ENCODE measurements around the gene SH3D21. TPM values are rescaled to one million over a fixed set of nuclear protein-coding genes. Genes with fewer than 3 reads are reported as not detected.
A peak's percentile ranks its signal among the peaks of the same experiment; 100 is the strongest.

SH3D21 gene
- total and polyA plus RNA-seq, 10 donors, result 1.7 to 9.4 (median 4.0) TPM

- H3K27me3 ChIP-seq (replicated peaks in 1 of 7), result no peaks in the 10 kb centered on the region
- TF ChIP-seq CTCF (IDR thresholded peaks at IDR 0.05 in 8 of 11, conservative IDR thresholded peaks at IDR 0.05 in 3 of 11) (no peak), POLR2AphosphoS5 (IDR thresholded peaks at IDR 0.05) (no peak), POLR2A (IDR thresholded peaks at IDR 0.05) (no peak)
- no peak overlapping the region for H3K4me3 ChIP-seq
- peak overlapping the region in 2 of 8 donors; percentile 34 to 38 for H3K27ac ChIP-seq
- intact Hi-C loops (cut with DNase I; ENCODE audit: low total_unique reads), result no loop called here
- peaks cover 0 to 61% (median 42%) of the 10 kb centered on the region in 6 donors for H3K4me1 ChIP-seq
- no peak for DNase-seq
- no peaks in the 10 kb centered on the region for H3K9me3 ChIP-seq
- peaks cover 0 to 66% (median 33%) of the 10 kb centered on the region in 6 donors for H3K36me3 ChIP-seq
- WGBS, 5 donors, result 91 to 98% (median 95%) methylated on average over 1 of the region's 1 CpG
Observed at GRCh38 chr1:36258960-36259344, 47.2 kb upstream of the SH3D21 start.

GRCh38 chr1:36268981-36269380 lies 37.2 kb upstream of the SH3D21 start:
- intact Hi-C loops (cut with DNase I; ENCODE audit: low total_unique reads), result no loop called here
- 89 to 95% (median 91%) methylated on average over 6 of the region's 6 CpGs for WGBS, 5 donors
- Histone ChIP-seq H3K4me1 (peaks cover 0 to 73% (median 18%) of the 10 kb centered on the region in 6 donors), H3K36me3 (peaks cover 0 to 94% (median 24%) of the 10 kb centered on the region in 6 donors), H3K27me3 (replicated peaks in 1 of 7) (no peaks in the 10 kb centered on the region), H3K9me3 (no peaks in the 10 kb centered on the region), H3K27ac (peak overlapping the region in 1 of 8 donors; percentile 14), H3K4me3 (no peak overlapping the region)
- no peak for DNase-seq
- TF ChIP-seq POLR2AphosphoS5 (IDR thresholded peaks at IDR 0.05), result no peak
- TF ChIP-seq CTCF (IDR thresholded peaks at IDR 0.05 in 8 of 11, conservative IDR thresholded peaks at IDR 0.05 in 3 of 11), result no peak
- TF ChIP-seq POLR2A (IDR thresholded peaks at IDR 0.05), result no peak

GRCh38 chr1:36269408-36269838 lies 36.7 kb upstream of the SH3D21 start:
- DNase-seq, result no peak
- no peaks in the 10 kb centered on the region for H3K9me3 ChIP-seq
- no peak overlapping the region for H3K27ac ChIP-seq
- intact Hi-C loops (cut with DNase I; ENCODE audit: low total_unique reads), result no loop called here
- H3K36me3 ChIP-seq, result peaks cover 0 to 94% (median 22%) of the 10 kb centered on the region in 6 donors
- H3K4me1 ChIP-seq, result peaks cover 0 to 70% (median 18%) of the 10 kb centered on the region in 6 donors
- no peak for TF ChIP-seq CTCF (IDR thresholded peaks at IDR 0.05 in 8 of 11, conservative IDR thresholded peaks at IDR 0.05 in 3 of 11)
- no peak for TF ChIP-seq POLR2AphosphoS5 (IDR thresholded peaks at IDR 0.05)
- TF ChIP-seq POLR2A (IDR thresholded peaks at IDR 0.05), result no peak
- H3K4me3 ChIP-seq, result no peak overlapping the region
- WGBS, 5 donors, result 68 to 88% (median 78%) methylated on average over 2 of the region's 2 CpGs
- no peaks in the 10 kb centered on the region for H3K27me3 ChIP-seq (replicated peaks in 1 of 7)

DNA sequence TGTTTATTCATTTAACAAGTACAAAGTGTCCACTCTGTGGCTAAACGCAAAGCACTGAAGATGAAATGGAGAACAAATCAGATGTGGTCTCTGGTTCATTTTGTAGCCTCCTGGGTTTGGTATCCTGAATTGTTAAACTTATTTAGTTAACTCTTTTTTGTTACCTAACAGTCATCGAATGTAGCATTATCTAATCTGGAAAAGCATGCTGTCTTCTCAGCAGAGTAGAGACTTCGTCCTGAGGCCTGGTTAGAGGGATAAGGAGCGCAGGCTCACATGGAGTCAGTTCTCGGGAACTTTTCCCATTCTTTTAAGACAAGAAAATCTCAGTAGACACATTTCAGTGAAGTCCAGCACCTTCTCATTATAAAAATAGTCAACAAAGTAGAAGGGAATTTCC lies 33.1 kb upstream of the SH3D21 start:
- H3K9me3 ChIP-seq, result no peaks in the 10 kb centered on the region
- H3K36me3 ChIP-seq, result peaks cover 0 to 81% (median 14%) of the 10 kb centered on the region in 6 donors
- H3K4me1 ChIP-seq, result peaks cover 0 to 43% (median 8%) of the 10 kb centered on the region in 6 donors
- intact Hi-C loops (cut with DNase I; ENCODE audit: low total_unique reads), result no loop called here
- WGBS, 5 donors, result 89 to 95% (median 94%) methylated on average over 5 of the region's 5 CpGs
- DNase-seq, result no peak
- TF ChIP-seq POLR2AphosphoS5 (IDR thresholded peaks at IDR 0.05), result no peak
- no peak for TF ChIP-seq POLR2A (IDR thresholded peaks at IDR 0.05)
- TF ChIP-seq CTCF (IDR thresholded peaks at IDR 0.05 in 8 of 11, conservative IDR thresholded peaks at IDR 0.05 in 3 of 11), result no peak
- no peak overlapping the region for H3K4me3 ChIP-seq
- H3K27me3 ChIP-seq (replicated peaks in 1 of 7), result no peaks in the 10 kb centered on the region
- no peak overlapping the region for H3K27ac ChIP-seq

Data from spleen (tissue), 11 donors.